ENCODE measurements around the gene HLA-DPA1.

Gene HLA-DPA1

DNA sequence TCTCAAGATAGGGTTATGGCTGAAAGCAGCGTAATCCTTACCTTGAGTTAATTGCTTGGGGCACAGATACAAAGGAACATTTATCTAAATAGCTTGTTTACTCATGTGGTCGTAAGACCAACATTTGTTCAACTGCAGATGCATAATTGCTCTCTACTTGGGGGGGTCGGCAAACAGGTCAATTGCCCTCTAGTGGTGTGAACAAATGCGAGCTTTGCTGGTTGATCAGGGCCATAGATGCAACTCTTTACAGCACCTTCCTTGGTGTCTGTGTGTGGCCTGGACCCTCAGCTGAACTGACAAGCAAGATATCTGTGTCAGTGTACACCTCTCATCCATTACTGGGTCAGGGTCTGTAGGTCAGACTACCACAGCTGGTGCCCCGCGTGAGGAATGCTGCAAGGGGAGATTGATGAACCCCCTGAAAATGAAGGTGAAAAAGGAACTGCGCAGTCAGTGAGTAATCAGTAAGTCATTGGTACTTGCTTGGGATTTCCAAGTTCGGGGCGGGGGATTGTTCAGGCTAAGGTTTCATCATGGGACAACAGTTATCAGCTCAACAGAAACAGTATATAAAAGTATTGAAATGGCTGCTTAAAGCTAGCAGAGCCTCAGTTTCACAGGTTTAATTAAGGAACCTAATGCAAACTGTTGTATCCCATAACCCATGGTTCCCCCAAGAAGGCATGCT is 24.0 kb downstream of the HLA-DPA1 start:
- H4K91ac ChIP-seq (ENCODE audit: low read depth, low read length, poor library complexity) = no peak overlapping the region
- no peak overlapping the region for H3K23ac ChIP-seq (ENCODE audit: low read depth, low read length, poor library complexity)
- no peak overlapping the region for H2BK5ac ChIP-seq (ENCODE audit: low read length)
- H3K4ac ChIP-seq (ENCODE audit: low read length) = no peak overlapping the region
- H2AK5ac ChIP-seq (ENCODE audit: low read depth, low read length) = peak overlapping the region; percentile 6
- H3K18ac ChIP-seq (ENCODE audit: low read length) = no peak overlapping the region
- H3K9ac ChIP-seq (ENCODE audit: low read depth, low read length, poor library complexity) = no peak overlapping the region
- no peak overlapping the region for H2BK15ac ChIP-seq (ENCODE audit: low read length)
- H3K4me3 ChIP-seq (ENCODE audit: low read length in 2 of 2) = no peak overlapping the region
- no peak overlapping the region for H3K14ac ChIP-seq (ENCODE audit: low read length)
- no peak overlapping the region for H2BK120ac ChIP-seq (ENCODE audit: low read depth, low read length)
- no peak for DNase-seq (ENCODE audit: low spot score)
- WGBS, 2 donors (ENCODE audit: extremely low coverage in 2 of 2, insufficient read length in 2 of 2, insufficient replicate concordance in 1 of 2) = no CpG with 5 or more reads among the region's 9 CpGs
- H3K27me3 ChIP-seq (ENCODE audit: control insufficient read depth in 3 of 3, insufficient read depth in 3 of 3, low read depth in 1 of 3, low read length in 3 of 3) = peaks cover 0 to 23% (median 0%) of the 10 kb centered on the region in 3 experiments
- H3K36me3 ChIP-seq (replicated peaks in 1 of 2; ENCODE audit: control insufficient read depth in 2 of 2, insufficient read depth in 2 of 2, low read length in 2 of 2) = no peaks in the 10 kb centered on the region
- H4K8ac ChIP-seq (ENCODE audit: low read depth, low read length) = no peak overlapping the region
- H2AFZ ChIP-seq (ENCODE audit: low read length) = no peak overlapping the region
- H3K4me2 ChIP-seq (ENCODE audit: insufficient read depth, low read length, poor library complexity, severe bottlenecking) = no peak overlapping the region
- no peak overlapping the region for H2BK12ac ChIP-seq (ENCODE audit: low read length)
- H3K4me1 ChIP-seq (ENCODE audit: control insufficient read depth in 2 of 2, insufficient read depth in 1 of 2, low read depth in 1 of 2, low read length in 2 of 2) = peaks cover 0 to 5% of the 10 kb centered on the region in 2 donors
- H3K27ac ChIP-seq (replicated peaks; ENCODE audit: low read length) = no peak overlapping the region
- H3K9me3 ChIP-seq (replicated peaks in 1 of 2; ENCODE audit: control insufficient read depth in 2 of 2, insufficient read depth in 1 of 2, low read depth in 1 of 2, low read length in 2 of 2) = no peaks in the 10 kb centered on the region
- H3K79me1 ChIP-seq (ENCODE audit: low read depth, low read length) = no peaks in the 10 kb centered on the region

- no peak overlapping the region for H4K8ac ChIP-seq (ENCODE audit: low read depth, low read length)
- no peaks in the 10 kb centered on the region for H3K79me1 ChIP-seq (ENCODE audit: low read depth, low read length)
- no peak overlapping the region for H3K4ac ChIP-seq (ENCODE audit: low read length)
- H3K9ac ChIP-seq (ENCODE audit: low read depth, low read length, poor library complexity) = no peak overlapping the region
- no peaks in the 10 kb centered on the region for H3K4me1 ChIP-seq (ENCODE audit: control insufficient read depth in 2 of 2, insufficient read depth in 1 of 2, low read depth in 1 of 2, low read length in 2 of 2)
- H3K23ac ChIP-seq (ENCODE audit: low read depth, low read length, poor library complexity) = no peak overlapping the region
- no peak overlapping the region for H3K14ac ChIP-seq (ENCODE audit: low read length)
- no peaks in the 10 kb centered on the region for H3K9me3 ChIP-seq (replicated peaks in 1 of 2; ENCODE audit: control insufficient read depth in 2 of 2, insufficient read depth in 1 of 2, low read depth in 1 of 2, low read length in 2 of 2)
- H2BK120ac ChIP-seq (ENCODE audit: low read depth, low read length) = no peak overlapping the region
- H2BK12ac ChIP-seq (ENCODE audit: low read length) = no peak overlapping the region
- no peaks in the 10 kb centered on the region for H3K36me3 ChIP-seq (replicated peaks in 1 of 2; ENCODE audit: control insufficient read depth in 2 of 2, insufficient read depth in 2 of 2, low read length in 2 of 2)
- no CpG with 5 or more reads among the region's 2 CpGs for WGBS, 2 donors (ENCODE audit: extremely low coverage in 2 of 2, insufficient read length in 2 of 2, insufficient replicate concordance in 1 of 2)
- peaks cover 0 to 6% (median 0%) of the 10 kb centered on the region in 3 experiments for H3K27me3 ChIP-seq (ENCODE audit: control insufficient read depth in 3 of 3, insufficient read depth in 3 of 3, low read depth in 1 of 3, low read length in 3 of 3)
- H4K91ac ChIP-seq (ENCODE audit: low read depth, low read length, poor library complexity) = no peak overlapping the region
- no peak overlapping the region for H3K18ac ChIP-seq (ENCODE audit: low read length)
- H3K27ac ChIP-seq (replicated peaks; ENCODE audit: low read length) = no peak overlapping the region
- no peak overlapping the region for H2BK15ac ChIP-seq (ENCODE audit: low read length)
- H2BK5ac ChIP-seq (ENCODE audit: low read length) = no peak overlapping the region
- H3K4me2 ChIP-seq (ENCODE audit: insufficient read depth, low read length, poor library complexity, severe bottlenecking) = no peak overlapping the region
- H3K4me3 ChIP-seq (ENCODE audit: low read length in 2 of 2) = no peak overlapping the region
- H2AK5ac ChIP-seq (ENCODE audit: low read depth, low read length) = no peak overlapping the region
- no peak for DNase-seq (ENCODE audit: low spot score)
- H2AFZ ChIP-seq (ENCODE audit: low read length) = no peak overlapping the region
These were observed 33.3 kb downstream of the HLA-DPA1 start for GRCh38 chr6:33040157-33040556.

DNA sequence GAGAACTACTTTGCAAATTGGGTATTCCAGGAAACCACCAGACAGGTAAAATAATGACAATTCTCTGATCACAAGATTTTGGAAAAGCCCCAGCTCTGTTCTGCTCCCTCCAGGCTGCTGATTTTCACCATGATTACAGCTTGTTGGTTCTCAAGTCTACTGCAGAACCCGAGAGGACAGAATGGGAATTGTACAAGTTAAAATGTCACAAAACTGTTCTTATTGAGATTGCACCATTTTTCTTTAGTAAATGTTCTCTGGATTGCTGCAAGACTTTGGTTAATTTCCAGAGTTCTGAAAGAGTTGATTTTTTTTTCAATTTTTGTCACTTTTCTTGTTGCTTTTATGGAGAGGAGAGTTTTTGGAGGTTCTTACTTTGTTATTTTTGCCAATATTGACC is 36.9 kb downstream of the HLA-DPA1 start:
- Histone ChIP-seq H3K27ac (replicated peaks; ENCODE audit: low read length) (no peak overlapping the region), H3K4ac (ENCODE audit: low read length) (no peak overlapping the region), H3K27me3 (ENCODE audit: control insufficient read depth in 3 of 3, insufficient read depth in 3 of 3, low read depth in 1 of 3, low read length in 3 of 3) (peaks cover 0 to 6% (median 0%) of the 10 kb centered on the region in 3 experiments), H3K4me3 (ENCODE audit: low read length in 2 of 2) (no peak overlapping the region), H2AK5ac (ENCODE audit: low read depth, low read length) (no peak overlapping the region), H3K4me1 (ENCODE audit: control insufficient read depth in 2 of 2, insufficient read depth in 1 of 2, low read depth in 1 of 2, low read length in 2 of 2) (no peaks in the 10 kb centered on the region), H2BK12ac (ENCODE audit: low read length) (no peak overlapping the region), H2AFZ (ENCODE audit: low read length) (no peak overlapping the region), H3K9ac (ENCODE audit: low read depth, low read length, poor library complexity) (no peak overlapping the region), H3K18ac (ENCODE audit: low read length) (no peak overlapping the region), H4K91ac (ENCODE audit: low read depth, low read length, poor library complexity) (no peak overlapping the region), H3K9me3 (replicated peaks in 1 of 2; ENCODE audit: control insufficient read depth in 2 of 2, insufficient read depth in 1 of 2, low read depth in 1 of 2, low read length in 2 of 2) (no peaks in the 10 kb centered on the region), H4K8ac (ENCODE audit: low read depth, low read length) (no peak overlapping the region), H2BK120ac (ENCODE audit: low read depth, low read length) (no peak overlapping the region), H2BK15ac (ENCODE audit: low read length) (no peak overlapping the region), H3K4me2 (ENCODE audit: insufficient read depth, low read length, poor library complexity, severe bottlenecking) (no peak overlapping the region), H3K36me3 (replicated peaks in 1 of 2; ENCODE audit: control insufficient read depth in 2 of 2, insufficient read depth in 2 of 2, low read length in 2 of 2) (no peaks in the 10 kb centered on the region), H3K14ac (ENCODE audit: low read length) (no peak overlapping the region), H3K79me1 (ENCODE audit: low read depth, low read length) (no peaks in the 10 kb centered on the region), H2BK5ac (ENCODE audit: low read length) (no peak overlapping the region), H3K23ac (ENCODE audit: low read depth, low read length, poor library complexity) (no peak overlapping the region)
- WGBS, 2 donors (ENCODE audit: extremely low coverage in 2 of 2, insufficient read length in 2 of 2, insufficient replicate concordance in 1 of 2) = no CpG with 5 or more reads among the region's 1 CpG
- DNase-seq (ENCODE audit: low spot score) = no peak

DNA sequence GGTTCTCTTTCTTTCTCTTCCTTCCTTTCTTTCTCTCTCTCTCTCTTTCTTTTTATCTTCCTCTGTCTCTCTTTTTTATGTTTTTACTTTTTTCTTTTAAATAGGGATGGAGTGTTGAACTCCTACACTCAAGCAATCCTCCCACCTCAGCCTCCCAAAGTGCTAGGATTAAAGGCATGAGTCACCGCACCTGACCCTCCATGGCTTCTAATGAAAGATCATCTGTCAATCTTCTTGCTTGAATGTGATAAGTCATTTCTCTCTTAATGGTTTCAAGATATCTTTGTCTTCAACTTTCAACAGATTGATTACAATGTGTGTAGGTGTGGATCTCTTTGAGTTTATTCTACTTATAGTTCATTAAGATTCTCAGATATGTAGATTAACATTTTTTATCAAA is 38.9 kb downstream of the HLA-DPA1 start:
- H4K8ac ChIP-seq (ENCODE audit: low read depth, low read length) = no peak overlapping the region
- no peak overlapping the region for H3K14ac ChIP-seq (ENCODE audit: low read length)
- no peak overlapping the region for H3K18ac ChIP-seq (ENCODE audit: low read length)
- H2BK120ac ChIP-seq (ENCODE audit: low read depth, low read length) = no peak overlapping the region
- H3K79me1 ChIP-seq (ENCODE audit: low read depth, low read length) = peaks cover 2% of the 10 kb centered on the region
- no peaks in the 10 kb centered on the region for H3K9me3 ChIP-seq (replicated peaks in 1 of 2; ENCODE audit: control insufficient read depth in 2 of 2, insufficient read depth in 1 of 2, low read depth in 1 of 2, low read length in 2 of 2)
- H3K9ac ChIP-seq (ENCODE audit: low read depth, low read length, poor library complexity) = no peak overlapping the region
- H3K27me3 ChIP-seq (ENCODE audit: control insufficient read depth in 3 of 3, insufficient read depth in 3 of 3, low read depth in 1 of 3, low read length in 3 of 3) = peaks cover 0 to 17% (median 0%) of the 10 kb centered on the region in 3 experiments
- H2AK5ac ChIP-seq (ENCODE audit: low read depth, low read length) = no peak overlapping the region
- DNase-seq (ENCODE audit: low spot score) = no peak
- H4K91ac ChIP-seq (ENCODE audit: low read depth, low read length, poor library complexity) = no peak overlapping the region
- no peaks in the 10 kb centered on the region for H3K4me1 ChIP-seq (ENCODE audit: control insufficient read depth in 2 of 2, insufficient read depth in 1 of 2, low read depth in 1 of 2, low read length in 2 of 2)
- no peak overlapping the region for H2BK12ac ChIP-seq (ENCODE audit: low read length)
- H3K4me3 ChIP-seq (ENCODE audit: low read length in 2 of 2) = no peak overlapping the region
- H2BK5ac ChIP-seq (ENCODE audit: low read length) = no peak overlapping the region
- no peak overlapping the region for H2BK15ac ChIP-seq (ENCODE audit: low read length)
- no peak overlapping the region for H3K4me2 ChIP-seq (ENCODE audit: insufficient read depth, low read length, poor library complexity, severe bottlenecking)
- H2AFZ ChIP-seq (ENCODE audit: low read length) = no peak overlapping the region
- no peak overlapping the region for H3K4ac ChIP-seq (ENCODE audit: low read length)
- no CpG with 5 or more reads among the region's 1 CpG for WGBS, 2 donors (ENCODE audit: extremely low coverage in 2 of 2, insufficient read length in 2 of 2, insufficient replicate concordance in 1 of 2)
- H3K36me3 ChIP-seq (replicated peaks in 1 of 2; ENCODE audit: control insufficient read depth in 2 of 2, insufficient read depth in 2 of 2, low read length in 2 of 2) = no peaks in the 10 kb centered on the region
- H3K23ac ChIP-seq (ENCODE audit: low read depth, low read length, poor library complexity) = no peak overlapping the region
- H3K27ac ChIP-seq (replicated peaks; ENCODE audit: low read length) = no peak overlapping the region
